Retinal pigment epithelial cell (primary cell): ENCODE data around the gene COPZ1.
"Not testable (repeated sequence)": the region's sequence is repeated elsewhere in the genome, so short reads cannot be mapped to it uniquely, and the experiment has no call there.

Source experiments
- DNase-seq: peaks from one replicate; pipeline ENCODE4 v3.0.0-alpha.2; 2010; ENCODE audit warnings: low read depth
- H3K4me3 ChIP-seq: 2 replicates; pipeline ENCODE4 v1.5.1; 2011; ENCODE audit warnings: mild to moderate bottlenecking, low read length, control low read depth, moderate library complexity
- CTCF ChIP-seq: conservative IDR thresholded peaks from 2 replicates; pipeline ENCODE4 v1.5.1; 2011; ENCODE audit warnings: low read depth, low read length, control low read depth, inconsistent platforms

Gene COPZ1

GRCh38 chr12:54311051-54311450 lies 13.9 kb upstream of the COPZ1 start:
- no peak for DNase-seq
- H3K4me3 ChIP-seq: no peak overlapping the region
- no peak for TF ChIP-seq CTCF

GRCh38 chr12:54312309-54312708 lies 12.6 kb upstream of the COPZ1 start:
- not testable (repeated sequence) for DNase-seq, H3K4me3 ChIP-seq

GRCh38 chr12:54321363-54321762 lies 3.6 kb upstream of the COPZ1 start:
- TF ChIP-seq CTCF: no peak
- DNase-seq: no peak
- H3K4me3 ChIP-seq: no peak overlapping the region

GRCh38 chr12:54325442-54326109 lies 645 bp downstream of the COPZ1 start:
- H3K4me3 ChIP-seq: peak overlapping the region; percentile 99
- not testable (repeated sequence) for DNase-seq

GRCh38 chr12:54328595-54329337 lies 3.8 kb downstream of the COPZ1 start:
- no peak for DNase-seq
- no peak overlapping the region for H3K4me3 ChIP-seq
- TF ChIP-seq CTCF: no peak

- H3K4me3 ChIP-seq: peak overlapping the region; percentile 5
- no peak for TF ChIP-seq CTCF
- no peak for DNase-seq
Observed at GRCh38 chr12:54329759-54330158, 4.8 kb downstream of the COPZ1 start.

- TF ChIP-seq CTCF: no peak
- H3K4me3 ChIP-seq: no peak overlapping the region
- no peak for DNase-seq
Observed at GRCh38 chr12:54330442-54330841, 5.5 kb downstream of the COPZ1 start.

GRCh38 chr12:54331461-54331860 lies 6.5 kb downstream of the COPZ1 start:
- TF ChIP-seq CTCF: no peak
- DNase-seq: no peak
- no peak overlapping the region for H3K4me3 ChIP-seq
